WTC11 (cell line): ENCODE data around the gene CEACAM16. TPM values are rescaled to one million over a fixed set of nuclear protein-coding genes. Genes with fewer than 3 reads are reported as not detected.
"Not testable (repeated sequence)": the region's sequence is repeated elsewhere in the genome, so short reads cannot be mapped to it uniquely, and the experiment has no call there.

ENCODE experiments used
- ATAC-seq: fragments of 200-7000 bp; cut with Tn5 transposase; 2 replicates; pipeline ENCODE4 v1.10.0; 2021; ENCODE audit warnings: mild to moderate bottlenecking, moderate library complexity
- CTCF ChIA-PET: fragments of 300-600 bp; sonication (Branson Sonifier 250); formaldehyde crosslinking; loops from one replicate; lab custom pipeline; 2021; ENCODE audit warnings: antibody characterized with exemption; lab: Charles Lee
- POLR2A ChIA-PET: fragments of 350-600 bp; sonication (Branson Sonifier 250); formaldehyde crosslinking; loops from one replicate; lab custom pipeline; 2021; ENCODE audit warnings: antibody characterized with exemption; lab: Charles Lee
- DNase-seq: peaks from one replicate; pipeline ENCODE4 v3.0.0; 2021; ENCODE audit warnings: low spot score
- H3K27ac Mint-ChIP-seq: 2 replicates; pipeline ENCODE4 v1.8.0; 2021; ENCODE audit warnings: mixed read lengths
- H3K27me3 Mint-ChIP-seq: 2 replicates; pipeline ENCODE4 v1.8.0; 2021; ENCODE audit warnings: low read depth, mild to moderate bottlenecking, moderate library complexity, mixed read lengths
- H3K36me3 Mint-ChIP-seq: 2 replicates; pipeline ENCODE4 v1.8.0; 2021; ENCODE audit warnings: mixed read lengths
- H3K4me1 Mint-ChIP-seq: 2 replicates; pipeline ENCODE4 v1.8.0; 2022; ENCODE audit warnings: mixed read lengths
- H3K4me3 Mint-ChIP-seq: 2 replicates; pipeline ENCODE4 v1.8.0; 2021; ENCODE audit warnings: mild to moderate bottlenecking, moderate library complexity, mixed read lengths
- H3K9me3 Mint-ChIP-seq: 2 replicates; pipeline ENCODE4 v1.8.0; 2021; ENCODE audit warnings: mixed read lengths
- ATF6 ChIP-seq: sonication (generic); formaldehyde crosslinking; IDR thresholded peaks from 2 replicates; pipeline ENCODE4 v1.8.1; 2023; ENCODE audit warnings: mild to moderate bottlenecking, missing genetic modification reagents
- CTCF ChIP-seq: fragments of 200-600 bp; IDR thresholded peaks from 2 replicates; pipeline ENCODE4 v1.8.0; 2022; ENCODE audit warnings: antibody characterized with exemption
- E2F1 ChIP-seq: sonication (generic); formaldehyde crosslinking; IDR thresholded peaks from 2 replicates; pipeline ENCODE4 v1.8.0; 2022; ENCODE audit warnings: mild to moderate bottlenecking, missing genetic modification reagents
- FOXJ3 ChIP-seq: sonication (generic); formaldehyde crosslinking; IDR thresholded peaks from 2 replicates; pipeline ENCODE4 v1.9.0; 2021; ENCODE audit warnings: missing genetic modification reagents, mild to moderate bottlenecking, borderline replicate concordance
- FOXP1 ChIP-seq: sonication (generic); formaldehyde crosslinking; IDR thresholded peaks from 2 replicates; pipeline ENCODE4 v1.8.0; 2022; ENCODE audit warnings: missing genetic modification reagents, mild to moderate bottlenecking, moderate library complexity, borderline replicate concordance
- GABPB1 ChIP-seq: sonication (generic); formaldehyde crosslinking; IDR thresholded peaks from 2 replicates; pipeline ENCODE4 v1.8.1; 2023; ENCODE audit warnings: mild to moderate bottlenecking, missing genetic modification reagents
- GTF2I ChIP-seq: fragments of 250-450 bp; sonication (Bioruptor Pico); conservative IDR thresholded peaks from 2 replicates; pipeline ENCODE4 v1.4.0; 2021; ENCODE audit warnings: mild to moderate bottlenecking
- HMGA2 ChIP-seq: fragments of 250-450 bp; sonication (Bioruptor Pico); IDR thresholded peaks from 2 replicates; pipeline ENCODE4 v1.4.0; 2021; ENCODE audit warnings: mild to moderate bottlenecking, moderate library complexity
- RELA ChIP-seq: sonication (generic); formaldehyde crosslinking; IDR thresholded peaks from 2 replicates; pipeline ENCODE4 v1.8.1; 2022; ENCODE audit warnings: missing genetic modification reagents, mild to moderate bottlenecking, borderline replicate concordance
- SMAD4 ChIP-seq: sonication (generic); formaldehyde crosslinking; IDR thresholded peaks from 2 replicates; pipeline ENCODE4 v1.8.0; 2022; ENCODE audit warnings: mild to moderate bottlenecking, missing genetic modification reagents
- TCF7 ChIP-seq: sonication (generic); formaldehyde crosslinking; IDR thresholded peaks from 2 replicates; pipeline ENCODE4 v1.8.0; 2022; ENCODE audit warnings: mild to moderate bottlenecking, low read depth, missing genetic modification reagents, moderate library complexity
- TEAD1 ChIP-seq: sonication (generic); formaldehyde crosslinking; IDR thresholded peaks from 2 replicates; pipeline ENCODE4 v1.8.0; 2022; ENCODE audit warnings: mild to moderate bottlenecking, missing genetic modification reagents
- TEAD4 ChIP-seq: sonication (generic); formaldehyde crosslinking; IDR thresholded peaks from 2 replicates; pipeline ENCODE4 v1.8.0; 2022; ENCODE audit warnings: mild to moderate bottlenecking, missing genetic modification reagents
- USF1 ChIP-seq: sonication (generic); formaldehyde crosslinking; IDR thresholded peaks from 2 replicates; pipeline ENCODE4 v1.8.0; 2022; ENCODE audit warnings: mild to moderate bottlenecking, missing genetic modification reagents
- ZNF232 ChIP-seq: sonication (generic); formaldehyde crosslinking; IDR thresholded peaks from 2 replicates; pipeline ENCODE4 v1.8.0; 2022; ENCODE audit warnings: mild to moderate bottlenecking, missing genetic modification reagents
- ZNF317 ChIP-seq: sonication (generic); formaldehyde crosslinking; IDR thresholded peaks from 2 replicates; pipeline ENCODE4 v1.8.1; 2023; ENCODE audit warnings: low read depth, mild to moderate bottlenecking, moderate library complexity, missing genetic modification reagents, borderline replicate concordance
- ZNF396 ChIP-seq: fragments of 250-450 bp; sonication (Bioruptor Pico); IDR thresholded peaks from 2 replicates; pipeline ENCODE4 v1.8.0; 2021; ENCODE audit warnings: mild to moderate bottlenecking, moderate library complexity, borderline replicate concordance
- total RNA-seq: library from RNA; stranded (reverse); gene quantifications from 3 replicates; pipeline ENCODE4 v1.2.3, GENCODE V29; 2021

The CEACAM16 gene
- total RNA-seq, 1 experiment from 2014 or later = not detected

GRCh38 chr19:44720945-44721344 lies 22.0 kb downstream of the CEACAM16 start:
- ChIA-PET POLR2A (interaction anchor here (0.8 to 1.1 kb wide), 2 partner anchors 49 to 125 kb away, joined by 3 to 4 read pairs; partner anchors contain the start of gene NECTIN2), CTCF (interaction anchor here (0.6 to 15.6 kb wide), 8 partner anchors 8 to 749 kb away, joined by 3 to 548 read pairs (median 10); partner anchors contain the start of gene CBLC)
- Mint-ChIP-seq H3K27me3 (no peaks in the 10 kb centered on the region; the same call in 1 of the 2 replicates), H3K9me3 (peaks cover 1% of the 10 kb centered on the region), H3K36me3 (peaks cover 2% of the 10 kb centered on the region), H3K27ac (no peak overlapping the region), H3K4me1 (peaks cover 38% of the 10 kb centered on the region), H3K4me3 (no peak overlapping the region)
- DNase-seq = no peak
- TF ChIP-seq ATF6 (CRISPR knock-in tag) (no peak), TEAD4 (CRISPR knock-in tag) (no peak), ZNF317 (CRISPR knock-in tag) (no peak), RELA (CRISPR knock-in tag) (no peak), FOXP1 (CRISPR knock-in tag) (no peak), TCF7 (no peak), FOXJ3 (CRISPR knock-in tag) (no peak), ZNF232 (no peak), GTF2I (CRISPR knock-in tag) (no peak), HMGA2 (CRISPR knock-in tag) (no peak), CTCF (no peak), ZNF396 (CRISPR knock-in tag) (no peak), SMAD4 (CRISPR knock-in tag) (no peak)
- ATAC-seq = no peak

- H3K9me3 Mint-ChIP-seq, DNase-seq, H3K36me3 Mint-ChIP-seq, H3K27me3 Mint-ChIP-seq, ATAC-seq, H3K27ac Mint-ChIP-seq, H3K4me3 Mint-ChIP-seq: not testable (repeated sequence)
- peaks cover 38% of the 10 kb centered on the region for H3K4me1 Mint-ChIP-seq
- CTCF ChIA-PET = interaction anchor here (0.6 to 15.6 kb wide), 12 partner anchors 9 to 748 kb away, joined by 3 to 548 read pairs (median 6); partner anchors contain the start of genes CBLC and NECTIN2
- POLR2A ChIA-PET = interaction anchor here (0.8 to 1.1 kb wide), 2 partner anchors 49 to 125 kb away, joined by 3 to 4 read pairs; partner anchors contain the start of gene NECTIN2
These were observed 22.4 kb downstream of the CEACAM16 start for GRCh38 chr19:44721369-44721768.

GRCh38 chr19:44722131-44723121 lies 23.5 kb downstream of the CEACAM16 start:
- ATAC-seq = no peak
- TF ChIP-seq USF1 (no peak), GABPB1 (CRISPR knock-in tag) (no peak), TEAD1 (CRISPR knock-in tag) (no peak), E2F1 (no peak)
- ChIA-PET CTCF (interaction anchor here (0.5 to 15.6 kb wide), 18 partner anchors 10 to 152 kb away, joined by 3 to 548 read pairs (median 4); partner anchors contain the start of genes CBLC and NECTIN2), POLR2A (no interaction called here)
- no peak overlapping the region for H3K27ac Mint-ChIP-seq
- H3K4me3 Mint-ChIP-seq = no peak overlapping the region
- no peak for DNase-seq
- H3K27me3 Mint-ChIP-seq = no peaks in the 10 kb centered on the region; the same call in none of the 2 replicates
- H3K36me3 Mint-ChIP-seq = no peaks in the 10 kb centered on the region
- H3K4me1 Mint-ChIP-seq = peaks cover 34% of the 10 kb centered on the region
- H3K9me3 Mint-ChIP-seq = no peaks in the 10 kb centered on the region
